Endodermal cell (in vitro differentiated cells): ENCODE results near the gene VAV2. TPM values are rescaled to one million over a fixed set of nuclear protein-coding genes. Genes with fewer than 3 reads are reported as not detected.

ENCODE experiments used
- DNase-seq: peaks from one replicate; pipeline ENCODE4 v3.0.0-alpha.2; 2017
- H3K27ac ChIP-seq: 2 replicates; pipeline ENCODE4 v1.5.1; 2013; ENCODE audit warnings: mild to moderate bottlenecking, low read depth, low read length, moderate library complexity
- H3K27me3 ChIP-seq: 2 replicates; pipeline ENCODE4 v1.6.1; 2013; ENCODE audit warnings: mild to moderate bottlenecking, low read length, moderate library complexity; ENCODE audit not compliant: insufficient read depth, control insufficient read depth, poor library complexity, severe bottlenecking
- H3K36me3 ChIP-seq: 2 replicates; pipeline ENCODE4 v1.7.0; 2013; ENCODE audit warnings: mild to moderate bottlenecking, low read length, moderate library complexity; ENCODE audit not compliant: control insufficient read depth, insufficient read depth
- H3K4me1 ChIP-seq: one replicate; pipeline ENCODE4 v1.7.0; 2013; ENCODE audit warnings: low read length; ENCODE audit not compliant: control insufficient read depth, insufficient read depth
- H3K4me3 ChIP-seq: 2 replicates; pipeline ENCODE4 v1.5.1; 2013; ENCODE audit warnings: mild to moderate bottlenecking, low read length, moderate library complexity
- H3K9ac ChIP-seq: 2 replicates; pipeline ENCODE4 v1.6.1; 2013; ENCODE audit warnings: mild to moderate bottlenecking, low read length, moderate library complexity; ENCODE audit not compliant: poor library complexity, severe bottlenecking; ENCODE audit errors: extremely low read depth
- H3K9me3 ChIP-seq: 2 replicates; pipeline ENCODE4 v1.6.1; 2013; ENCODE audit warnings: mild to moderate bottlenecking, low read length, moderate library complexity; ENCODE audit not compliant: control insufficient read depth
- H3K27ac Mint-ChIP-seq: 2 replicates; pipeline ENCODE4 v1.8.0; 2020; ENCODE audit warnings: mixed read lengths
- H3K27me3 Mint-ChIP-seq: 2 replicates; pipeline ENCODE4 v1.8.0; 2021; ENCODE audit warnings: mild to moderate bottlenecking, mixed read lengths; ENCODE audit not compliant: insufficient read depth
- H3K36me3 Mint-ChIP-seq: 2 replicates; pipeline ENCODE4 v1.8.0; 2020; ENCODE audit warnings: low read depth, mixed read lengths
- H3K4me1 Mint-ChIP-seq: 2 replicates; pipeline ENCODE4 v1.8.0; 2020; ENCODE audit warnings: mixed read lengths
- H3K4me3 Mint-ChIP-seq: 2 replicates; pipeline ENCODE4 v1.8.0; 2020; ENCODE audit warnings: mild to moderate bottlenecking, moderate library complexity, mixed read lengths
- H3K9me3 Mint-ChIP-seq: 2 replicates; pipeline ENCODE4 v1.8.0; 2020; ENCODE audit warnings: mild to moderate bottlenecking, mixed read lengths
- WGBS, 2 experiments: methylation state at CpG; one replicate each; pipeline versions ENCODE4 v1.1.5 to v1.1.7; 2013; ENCODE audit warnings: missing lambda C conversion rate in 2 of 2, mixed read lengths in 1 of 2; ENCODE audit not compliant: insufficient coverage in 1 of 2, insufficient read length in 1 of 2; 5-methylcytosine and 5-hydroxymethylcytosine counted together
- total RNA-seq, 2 donors: library from RNA; stranded (reverse); fragmentation: NEBNext Ultra II Directional in 1 of 2; extraction: Animal tissue kit (Norgen Biotek cat#: 25700) in 1 of 2; gene quantifications; 2 replicates in 1 of 2; 3 replicates in 1 of 2; pipeline ENCODE4 v1.2.1, GENCODE V29; 2021
- TF ChIP-seq, protein P1 (sequence below): fragments of 200-600 bp; sonication (generic); conservative IDR thresholded peaks from 2 replicates; pipeline ENCODE4 v1.5.0; 2021; ENCODE audit warnings: antibody characterized with exemption, mild to moderate bottlenecking

The VAV2 gene
- total RNA-seq, 2 donors from 2014 or later = 29.8 to 35.9 TPM

DNA sequence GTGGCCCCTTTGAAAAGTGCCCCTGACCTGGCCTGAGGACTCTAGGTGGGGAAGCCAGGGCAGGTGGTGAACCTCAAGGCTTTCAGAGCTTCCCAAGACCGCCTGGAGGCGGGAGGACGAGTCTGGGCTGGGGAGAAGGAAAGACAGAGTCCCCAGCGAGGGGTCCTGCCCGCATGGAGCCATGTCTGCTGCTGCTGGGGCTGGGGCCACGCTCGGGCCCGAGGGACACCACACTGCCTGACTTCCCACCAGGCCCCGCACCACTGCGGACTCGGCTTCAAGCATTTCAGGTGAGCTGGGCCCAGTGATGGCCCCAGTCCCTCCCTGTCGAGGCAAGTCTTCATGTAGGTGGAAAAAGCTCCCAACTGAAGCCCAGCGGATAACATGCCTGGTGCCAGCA lies 191.9 kb downstream of the VAV2 start:
- Mint-ChIP-seq H3K27me3 (no peaks in the 10 kb centered on the region), H3K4me1 (no peaks in the 10 kb centered on the region), H3K36me3 (peaks cover 6% of the 10 kb centered on the region), H3K4me3 (no peak overlapping the region), H3K9me3 (no peaks in the 10 kb centered on the region), H3K27ac (no peak overlapping the region)
- Histone ChIP-seq H3K4me1 (no peaks in the 10 kb centered on the region), H3K4me3 (no peak overlapping the region), H3K27ac (no peak overlapping the region), H3K27me3 (no peaks in the 10 kb centered on the region), H3K9me3 (no peaks in the 10 kb centered on the region), H3K36me3 (no peaks in the 10 kb centered on the region), H3K9ac (no peak overlapping the region)
- DNase-seq = no peak
- 94 to 97% methylated on average over 11 to 13 of the region's 13 CpGs for WGBS, 2 experiments
- TF ChIP-seq, protein P1, sequence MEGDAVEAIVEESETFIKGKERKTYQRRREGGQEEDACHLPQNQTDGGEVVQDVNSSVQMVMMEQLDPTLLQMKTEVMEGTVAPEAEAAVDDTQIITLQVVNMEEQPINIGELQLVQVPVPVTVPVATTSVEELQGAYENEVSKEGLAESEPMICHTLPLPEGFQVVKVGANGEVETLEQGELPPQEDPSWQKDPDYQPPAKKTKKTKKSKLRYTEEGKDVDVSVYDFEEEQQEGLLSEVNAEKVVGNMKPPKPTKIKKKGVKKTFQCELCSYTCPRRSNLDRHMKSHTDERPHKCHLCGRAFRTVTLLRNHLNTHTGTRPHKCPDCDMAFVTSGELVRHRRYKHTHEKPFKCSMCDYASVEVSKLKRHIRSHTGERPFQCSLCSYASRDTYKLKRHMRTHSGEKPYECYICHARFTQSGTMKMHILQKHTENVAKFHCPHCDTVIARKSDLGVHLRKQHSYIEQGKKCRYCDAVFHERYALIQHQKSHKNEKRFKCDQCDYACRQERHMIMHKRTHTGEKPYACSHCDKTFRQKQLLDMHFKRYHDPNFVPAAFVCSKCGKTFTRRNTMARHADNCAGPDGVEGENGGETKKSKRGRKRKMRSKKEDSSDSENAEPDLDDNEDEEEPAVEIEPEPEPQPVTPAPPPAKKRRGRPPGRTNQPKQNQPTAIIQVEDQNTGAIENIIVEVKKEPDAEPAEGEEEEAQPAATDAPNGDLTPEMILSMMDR = no peak

DNA sequence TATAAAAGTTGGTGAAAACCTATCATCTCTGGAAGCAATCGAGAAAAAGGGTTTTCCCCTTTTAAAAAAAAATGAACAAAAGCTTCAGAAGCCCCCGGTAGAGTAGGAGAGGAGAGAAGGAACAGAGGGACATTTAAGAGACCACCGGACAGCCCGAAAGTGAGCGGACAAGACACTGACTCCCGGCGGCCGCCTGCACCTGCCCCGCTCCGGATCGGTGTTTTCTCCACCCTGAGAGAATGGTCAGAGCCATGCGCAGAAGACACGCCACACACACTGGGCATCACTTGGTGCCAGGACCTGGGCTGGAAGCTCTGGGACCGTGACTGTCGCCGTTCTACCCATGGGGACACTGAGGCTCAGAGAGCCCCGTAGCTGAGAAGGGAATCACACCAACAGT lies 192.4 kb downstream of the VAV2 start:
- no peaks in the 10 kb centered on the region for H3K9me3 ChIP-seq
- no peaks in the 10 kb centered on the region for H3K4me1 Mint-ChIP-seq
- no peaks in the 10 kb centered on the region for H3K27me3 ChIP-seq
- TF ChIP-seq, protein P1 = no peak
- H3K4me1 ChIP-seq = no peaks in the 10 kb centered on the region
- peaks cover 10% of the 10 kb centered on the region for H3K36me3 Mint-ChIP-seq
- no peak overlapping the region for H3K27ac Mint-ChIP-seq
- no peaks in the 10 kb centered on the region for H3K9me3 Mint-ChIP-seq
- H3K27ac ChIP-seq = no peak overlapping the region
- no peak for DNase-seq
- no peaks in the 10 kb centered on the region for H3K36me3 ChIP-seq
- H3K4me3 Mint-ChIP-seq = no peak overlapping the region
- no peaks in the 10 kb centered on the region for H3K27me3 Mint-ChIP-seq
- WGBS, 2 experiments = 96% methylated on average over 13 to 17 of the region's 17 CpGs
- no peak overlapping the region for H3K4me3 ChIP-seq
- no peak overlapping the region for H3K9ac ChIP-seq

DNA sequence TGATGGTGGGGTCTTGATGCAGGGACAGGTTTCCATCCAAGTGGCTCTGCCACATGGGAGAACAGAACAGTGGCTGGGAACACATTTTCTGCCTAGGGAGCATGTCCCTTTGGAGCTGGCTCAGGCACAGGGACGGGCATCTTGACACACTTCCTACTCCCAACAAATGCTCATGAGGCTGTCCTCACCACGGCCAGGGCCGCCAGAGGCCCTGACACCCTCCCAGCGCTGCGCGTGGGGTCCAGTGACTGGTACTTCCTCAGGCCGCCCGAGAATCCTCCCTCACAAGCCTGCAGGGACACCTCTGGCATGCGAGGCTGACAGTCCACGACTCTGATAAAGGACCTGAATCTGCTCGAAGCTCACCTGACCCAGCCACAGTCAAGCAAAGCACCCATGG lies 193.0 kb downstream of the VAV2 start:
- H3K27ac Mint-ChIP-seq = no peak overlapping the region
- H3K4me3 Mint-ChIP-seq = no peak overlapping the region

More for the DNA sequence above, 193.0 kb downstream of the VAV2 start:
- 94 to 100% methylated on average over 10 to 11 of the region's 11 CpGs for WGBS, 2 experiments
- Histone ChIP-seq H3K9ac (no peak overlapping the region), H3K36me3 (no peaks in the 10 kb centered on the region), H3K4me3 (no peak overlapping the region), H3K27ac (no peak overlapping the region), H3K27me3 (no peaks in the 10 kb centered on the region), H3K4me1 (no peaks in the 10 kb centered on the region), H3K9me3 (no peaks in the 10 kb centered on the region)
- DNase-seq = no peak
- Mint-ChIP-seq H3K27me3 (no peaks in the 10 kb centered on the region), H3K36me3 (peaks cover 11% of the 10 kb centered on the region), H3K9me3 (no peaks in the 10 kb centered on the region), H3K4me1 (no peaks in the 10 kb centered on the region)
- TF ChIP-seq, protein P1 = no peak
